Ascending aorta (tissue), 2 donors: ENCODE results near the gene KCNH1. TPM values are rescaled to one million over a fixed set of nuclear protein-coding genes. Genes with fewer than 3 reads are reported as not detected.

Experiments used
- DNase-seq, 2 donors: peaks; one replicate each; pipeline ENCODE4 v3.0.0-alpha.2; 2019; ENCODE audit warnings: low spot score in 2 of 2
- H3K27ac ChIP-seq, 2 donors: fragments of 200-600 bp; sonication (generic); one replicate each; pipeline ENCODE4 v1.5.1; 2016 to 2017; ENCODE audit warnings: mild to moderate bottlenecking in 1 of 2
- H3K27me3 ChIP-seq: fragments of 200-600 bp; sonication (generic); one replicate; pipeline ENCODE4 v1.5.1; 2017
- H3K36me3 ChIP-seq, 2 donors: fragments of 200-600 bp; sonication (generic); one replicate each; pipeline ENCODE4 v1.5.1; 2016
- H3K4me1 ChIP-seq, 2 donors: fragments of 200-600 bp; sonication (generic); one replicate each; pipeline ENCODE4 v1.5.1; 2016 to 2017; ENCODE audit warnings: mild to moderate bottlenecking in 1 of 2
- H3K4me3 ChIP-seq, 2 donors: fragments of 200-600 bp; sonication (generic); one replicate each; pipeline ENCODE4 v1.5.1; 2016 to 2017; ENCODE audit warnings: mild to moderate bottlenecking in 1 of 2
- H3K9me3 ChIP-seq, 2 donors: fragments of 200-600 bp; sonication (generic); one replicate each; pipeline ENCODE4 v1.5.1; 2016
- intact Hi-C: fragments of 100-400 bp; cut with DNase I; formaldehyde crosslinking; loops from one replicate; pipeline ENCODE4 v1.15.1; 2023
- total RNA-seq: library from RNA; depleted of rRNA; stranded (reverse); fragments of >200 nt; gene quantifications from one replicate; pipeline ENCODE4 v1.1.0, GENCODE V29; 2016
- TF ChIP-seq, protein P1 (sequence below), 3 experiments: fragments of 200-600 bp in 2 of 3; fragments of 450-650 bp in 1 of 3; sonication (generic) in 2 of 3; IDR thresholded peaks; one replicate each; pipeline ENCODE4 v1.5.1; 2016 to 2019; ENCODE audit warnings: antibody characterized with exemption in 3 of 3, mild to moderate bottlenecking in 1 of 3, moderate library complexity in 1 of 3

KCNH1 gene
- total RNA-seq, 1 donor from 2014 or later = not detected

DNA sequence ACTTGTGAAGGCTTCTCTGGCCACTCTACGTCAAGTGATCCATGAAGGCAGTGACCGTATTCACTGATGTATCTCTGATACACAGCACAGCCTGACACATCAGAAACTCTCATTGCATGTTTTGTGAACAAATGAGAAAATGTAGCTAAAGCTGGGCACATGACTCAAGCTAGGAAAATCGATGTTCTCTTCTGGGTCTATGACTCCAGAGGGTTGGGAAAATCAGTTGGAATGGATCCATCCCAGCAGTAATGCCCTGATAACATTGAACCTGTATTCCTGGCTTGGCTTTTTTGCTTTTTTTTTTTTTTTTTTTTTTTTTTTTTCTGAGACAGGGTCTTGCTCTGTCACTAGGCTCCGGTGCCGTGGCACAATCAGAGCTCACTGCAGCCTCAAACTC is 395.7 kb downstream of the KCNH1 start:
- no peak overlapping the region for H3K4me3 ChIP-seq
- intact Hi-C loops = no loop called here

DNA sequence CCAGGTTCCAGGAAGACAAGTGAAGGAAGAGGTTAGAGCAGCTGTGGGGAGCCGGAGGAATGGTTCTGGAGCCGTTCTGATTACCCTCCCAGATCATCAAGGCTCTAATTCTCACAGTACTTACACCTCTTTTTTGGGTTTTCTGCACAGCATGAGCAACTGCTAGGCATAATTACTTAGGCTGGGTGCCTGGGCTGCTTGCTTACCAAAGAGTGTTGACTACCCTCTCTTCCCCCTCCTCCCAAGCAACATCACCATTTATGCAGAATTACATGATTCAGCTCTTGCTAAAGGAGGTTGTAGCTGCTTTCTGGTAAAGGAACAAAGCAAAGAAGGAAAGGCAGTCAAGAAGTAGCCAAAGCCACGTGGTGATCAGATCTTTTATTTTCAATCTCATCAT is 397.2 kb downstream of the KCNH1 start:
- no peak for DNase-seq
- Histone ChIP-seq H3K36me3 (no peaks in the 10 kb centered on the region), H3K27ac (no peak overlapping the region), H3K4me3 (no peak overlapping the region), H3K4me1 (no peaks in the 10 kb centered on the region), H3K9me3 (no peaks in the 10 kb centered on the region), H3K27me3 (no peaks in the 10 kb centered on the region)
- intact Hi-C loops = no loop called here
- TF ChIP-seq, protein P1, sequence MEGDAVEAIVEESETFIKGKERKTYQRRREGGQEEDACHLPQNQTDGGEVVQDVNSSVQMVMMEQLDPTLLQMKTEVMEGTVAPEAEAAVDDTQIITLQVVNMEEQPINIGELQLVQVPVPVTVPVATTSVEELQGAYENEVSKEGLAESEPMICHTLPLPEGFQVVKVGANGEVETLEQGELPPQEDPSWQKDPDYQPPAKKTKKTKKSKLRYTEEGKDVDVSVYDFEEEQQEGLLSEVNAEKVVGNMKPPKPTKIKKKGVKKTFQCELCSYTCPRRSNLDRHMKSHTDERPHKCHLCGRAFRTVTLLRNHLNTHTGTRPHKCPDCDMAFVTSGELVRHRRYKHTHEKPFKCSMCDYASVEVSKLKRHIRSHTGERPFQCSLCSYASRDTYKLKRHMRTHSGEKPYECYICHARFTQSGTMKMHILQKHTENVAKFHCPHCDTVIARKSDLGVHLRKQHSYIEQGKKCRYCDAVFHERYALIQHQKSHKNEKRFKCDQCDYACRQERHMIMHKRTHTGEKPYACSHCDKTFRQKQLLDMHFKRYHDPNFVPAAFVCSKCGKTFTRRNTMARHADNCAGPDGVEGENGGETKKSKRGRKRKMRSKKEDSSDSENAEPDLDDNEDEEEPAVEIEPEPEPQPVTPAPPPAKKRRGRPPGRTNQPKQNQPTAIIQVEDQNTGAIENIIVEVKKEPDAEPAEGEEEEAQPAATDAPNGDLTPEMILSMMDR (IDR thresholded peaks at IDR 0.05) = no peak

More for the DNA sequence above, 395.7 kb downstream of the KCNH1 start:
- Histone ChIP-seq H3K4me1 (no peaks in the 10 kb centered on the region), H3K27me3 (no peaks in the 10 kb centered on the region), H3K9me3 (no peaks in the 10 kb centered on the region), H3K36me3 (no peaks in the 10 kb centered on the region), H3K27ac (no peak overlapping the region)
- no peak for DNase-seq
- TF ChIP-seq, protein P1 (IDR thresholded peaks at IDR 0.05) = no peak

DNA sequence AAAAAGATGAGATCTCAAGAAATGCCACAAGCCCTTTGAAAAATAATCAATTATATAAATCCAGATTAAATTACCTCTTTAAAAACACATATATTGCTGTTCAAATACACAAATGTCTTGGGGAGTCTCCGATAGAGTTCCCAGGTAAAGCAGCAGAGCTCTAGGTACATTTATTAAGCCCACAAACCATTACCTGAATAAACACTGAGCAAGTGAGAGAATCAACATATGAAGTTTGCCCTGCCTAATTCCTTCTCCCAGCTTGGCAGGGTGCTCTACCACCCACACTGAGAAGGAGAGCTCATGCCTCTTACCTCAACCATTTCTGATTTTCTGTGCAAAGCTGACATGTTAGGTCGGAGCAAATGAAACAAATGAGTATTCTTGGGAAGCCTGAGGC is 402.4 kb downstream of the KCNH1 start:
- H3K4me3 ChIP-seq = no peak overlapping the region
- DNase-seq = no peak
- no peak overlapping the region for H3K27ac ChIP-seq
- intact Hi-C loops = no loop called here
- TF ChIP-seq, protein P1 (IDR thresholded peaks at IDR 0.05) = no peak
- no peaks in the 10 kb centered on the region for H3K36me3 ChIP-seq
- no peaks in the 10 kb centered on the region for H3K27me3 ChIP-seq
- no peaks in the 10 kb centered on the region for H3K9me3 ChIP-seq
- no peaks in the 10 kb centered on the region for H3K4me1 ChIP-seq

DNA sequence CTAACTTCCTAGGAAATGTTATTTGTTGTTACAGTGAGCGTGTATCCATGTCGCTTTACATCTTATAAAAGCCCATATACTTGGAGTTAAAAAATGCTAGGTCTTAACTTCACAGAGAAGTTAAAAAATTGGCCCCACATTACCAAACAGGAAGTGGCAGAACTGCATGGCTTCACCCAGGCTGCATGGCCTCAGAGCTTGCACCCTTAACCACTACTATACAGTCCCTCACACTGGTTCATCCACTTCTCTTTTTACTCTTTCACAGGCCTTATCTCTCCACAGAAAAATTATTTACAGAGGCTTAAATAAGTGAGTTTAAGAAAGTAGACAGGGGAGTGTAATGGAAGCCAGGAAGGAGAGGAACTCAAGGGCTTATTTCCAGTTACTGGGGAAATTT is 402.8 kb downstream of the KCNH1 start:
- H3K27ac ChIP-seq = no peak overlapping the region
- no peaks in the 10 kb centered on the region for H3K36me3 ChIP-seq
- H3K4me1 ChIP-seq = no peaks in the 10 kb centered on the region
- intact Hi-C loops = no loop called here
- no peak overlapping the region for H3K4me3 ChIP-seq
- no peak for DNase-seq
- H3K27me3 ChIP-seq = no peaks in the 10 kb centered on the region
- TF ChIP-seq, protein P1 (IDR thresholded peaks at IDR 0.05) = no peak
- H3K9me3 ChIP-seq = no peaks in the 10 kb centered on the region

DNA sequence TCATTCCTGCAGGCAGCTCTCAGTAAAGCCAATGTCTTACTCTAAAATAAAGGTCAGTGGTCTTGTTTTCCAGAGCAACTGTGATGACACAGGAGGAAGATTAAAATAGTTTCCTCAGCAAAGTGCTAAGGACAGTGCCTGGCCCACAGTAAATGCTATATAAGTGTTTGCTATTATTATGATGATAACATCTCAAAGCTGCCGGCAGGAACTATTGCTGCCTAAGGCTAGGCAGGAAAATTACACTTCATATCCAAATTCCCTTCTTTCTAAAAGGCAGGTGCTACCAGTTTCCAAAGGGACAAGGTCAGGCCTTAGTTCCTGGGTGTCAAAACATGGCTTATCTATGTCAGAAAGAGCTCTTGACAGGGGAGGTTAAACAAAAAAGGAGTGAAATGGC is 403.9 kb downstream of the KCNH1 start:
- Histone ChIP-seq H3K36me3 (no peaks in the 10 kb centered on the region), H3K27me3 (no peaks in the 10 kb centered on the region), H3K27ac (no peak overlapping the region), H3K9me3 (no peaks in the 10 kb centered on the region), H3K4me1 (no peaks in the 10 kb centered on the region), H3K4me3 (no peak overlapping the region)
- intact Hi-C loops = no loop called here
- TF ChIP-seq, protein P1 (IDR thresholded peaks at IDR 0.05) = no peak
- DNase-seq = no peak
